ENCODE results near the gene SCAPER. TPM values are rescaled to one million over a fixed set of nuclear protein-coding genes. Genes with fewer than 3 reads are reported as not detected.

Gene SCAPER
- 7.7 TPM for polyA plus RNA-seq (2013, experiment 1 of 2; ENCODE audit: insufficient read length)
- 8.8 TPM for polyA plus RNA-seq (2013, experiment 2 of 2; ENCODE audit: insufficient read length)

GRCh38 chr15:76905013-76905839, at the start of gene SCAPER:
Gene SCAPER, minus strand, starts transcription at chr15:76905340. Its CDS starts 21,523 bp downstream, at chr15:76883817.
- DNase-seq = peak; percentile 87

GRCh38 chr15:76954744-76955143, 49.6 kb upstream of the SCAPER start:
- DNase-seq = no peak

- no peak for DNase-seq
Observed at GRCh38 chr15:76953913-76954312, 48.8 kb upstream of the SCAPER start.

DNA sequence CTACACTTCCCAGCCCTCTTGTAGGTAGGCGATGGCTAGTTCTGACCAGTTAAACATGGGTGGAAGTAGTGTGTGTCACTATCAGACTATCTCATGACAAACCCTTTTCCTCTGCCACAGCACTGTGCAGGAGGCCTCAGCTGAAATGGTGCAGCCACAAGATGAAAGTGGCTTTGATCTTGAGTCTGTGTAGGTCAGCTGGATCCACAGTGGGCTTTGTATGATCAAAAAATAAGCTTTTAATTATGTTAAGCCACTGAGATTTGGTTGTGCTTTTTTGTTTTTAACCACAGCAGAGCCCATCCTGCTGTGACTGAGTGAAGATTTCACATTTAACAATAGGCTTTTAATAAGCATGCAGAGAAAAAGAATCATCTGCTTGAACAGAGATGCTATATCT, 46.1 kb upstream of the SCAPER start:
- no peak for DNase-seq

- no peak for DNase-seq
Observed at GRCh38 chr15:76947454-76947853, 42.3 kb upstream of the SCAPER start.

GRCh38 chr15:76945494-76946093, 40.5 kb upstream of the SCAPER start:
- peak; percentile 20 for DNase-seq

- no peak for DNase-seq
Observed at GRCh38 chr15:76942331-76942730, 37.2 kb upstream of the SCAPER start.

DNA sequence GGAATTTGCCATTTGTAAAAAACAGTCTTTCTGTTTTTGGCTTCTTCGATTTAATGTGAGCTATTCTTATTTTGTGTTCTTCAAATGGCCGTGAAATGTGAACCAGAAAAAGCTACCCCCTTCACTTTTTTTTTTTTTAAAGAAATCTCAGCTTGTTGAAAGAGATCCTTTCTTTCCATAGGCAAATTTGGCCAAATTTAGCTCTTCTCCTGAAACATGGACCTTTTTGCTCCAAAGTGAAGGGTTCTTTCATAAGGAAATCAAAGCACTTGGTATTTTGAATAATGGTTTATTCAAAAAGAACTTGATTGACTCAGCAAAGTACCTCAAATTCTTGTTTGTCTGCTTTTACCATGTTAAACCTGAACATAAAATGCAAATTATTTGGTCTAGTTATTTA, 36.5 kb upstream of the SCAPER start:
- DNase-seq = no peak

DNA sequence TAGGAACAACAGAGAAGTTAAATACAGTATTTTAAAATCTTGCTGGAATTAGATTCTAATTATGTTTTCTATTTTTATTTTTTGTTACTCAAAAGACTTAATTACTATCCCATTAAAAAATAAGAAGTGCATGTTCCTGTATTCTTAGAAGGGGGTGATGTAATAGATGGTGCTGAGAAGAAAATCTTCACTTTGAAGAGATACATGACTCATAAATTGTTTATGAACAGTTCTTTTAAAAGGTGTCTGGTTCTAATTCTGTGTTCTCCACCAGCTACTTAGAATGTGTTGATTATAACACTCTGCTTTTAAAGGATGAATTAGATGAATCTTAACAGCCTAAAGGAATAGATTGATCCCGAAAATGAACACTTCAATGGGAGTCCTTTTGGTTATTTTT, 34.6 kb upstream of the SCAPER start:
- no peak for DNase-seq

DNA sequence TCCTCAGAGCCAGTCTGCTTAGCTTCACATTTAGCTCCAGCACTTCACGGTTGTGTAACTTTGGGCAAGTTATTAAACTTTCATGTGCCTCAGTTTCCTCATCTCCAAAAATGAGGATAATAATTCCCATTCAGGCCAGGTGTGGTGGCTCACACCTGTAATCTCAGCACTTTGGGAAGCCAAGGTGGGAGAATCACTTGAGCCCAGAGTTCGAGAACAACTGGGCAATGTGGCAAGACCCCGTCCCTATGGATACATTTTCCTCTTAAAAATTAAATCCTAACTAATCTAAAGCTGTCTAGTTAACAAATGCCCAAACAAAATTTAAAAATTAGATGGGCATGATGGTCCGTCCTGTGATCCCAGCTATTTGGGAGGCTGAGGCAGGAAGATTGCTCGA, 33.6 kb upstream of the SCAPER start:
- no peak for DNase-seq

- no peak for DNase-seq
Observed at GRCh38 chr15:76936671-76937070, 31.5 kb upstream of the SCAPER start.

DNA sequence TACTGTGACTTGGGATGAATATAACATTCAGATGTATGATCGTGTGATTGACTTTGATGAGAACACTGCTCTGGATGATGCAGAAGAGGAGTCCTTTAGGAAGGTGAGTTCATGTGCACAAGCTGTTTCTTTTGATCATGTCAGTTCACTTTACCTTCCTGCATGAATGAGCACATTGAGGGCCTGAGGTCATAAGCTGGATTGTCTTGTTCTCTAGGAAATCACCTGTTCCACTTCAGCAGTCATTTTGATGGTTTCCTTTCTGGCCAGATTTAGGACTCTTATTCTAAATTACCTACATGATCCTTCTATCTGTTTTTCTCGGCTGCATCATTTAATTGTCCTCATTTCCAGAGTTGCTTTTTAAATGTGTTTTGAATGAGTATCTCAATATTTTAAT, 30.5 kb upstream of the SCAPER start:
- no peak for DNase-seq

GRCh38 chr15:76932135-76932966, 27.2 kb upstream of the SCAPER start:
- peak; percentile 13 for DNase-seq

- DNase-seq = peak; percentile 96
Observed at GRCh38 chr15:76931397-76932134, 26.4 kb upstream of the SCAPER start, which contains the start of gene RCN2. Gene RCN2, plus strand, starts transcription at chr15:76931749. Its CDS starts 93 bp downstream, at chr15:76931842.

DNA sequence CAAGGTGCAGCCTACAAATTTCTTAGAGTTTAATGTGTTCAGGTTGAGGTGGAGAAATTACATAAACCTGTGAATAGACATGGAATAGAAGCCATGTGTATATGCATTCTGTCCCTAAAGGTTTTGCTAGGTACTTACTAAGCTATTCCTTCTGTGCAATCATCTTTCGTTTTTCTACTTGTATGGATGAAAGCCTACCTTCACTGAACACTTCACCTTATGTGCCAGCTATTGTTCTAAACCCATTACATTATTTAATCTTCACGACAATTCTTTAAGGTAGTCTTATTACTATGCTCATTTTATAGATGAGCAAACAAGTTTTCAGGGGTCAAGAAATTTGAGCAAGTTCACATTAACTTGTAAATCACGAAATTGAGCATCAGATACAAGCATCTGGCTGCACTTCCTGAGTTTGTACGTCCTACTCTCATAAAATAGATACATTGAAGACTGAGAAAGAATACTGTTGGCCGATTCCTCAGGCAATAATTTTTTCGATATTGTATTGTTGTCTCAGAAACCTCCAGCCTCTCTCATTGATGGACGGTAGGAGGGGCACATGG, 25.8 kb upstream of the SCAPER start:
- DNase-seq = peak; percentile 3

DNA sequence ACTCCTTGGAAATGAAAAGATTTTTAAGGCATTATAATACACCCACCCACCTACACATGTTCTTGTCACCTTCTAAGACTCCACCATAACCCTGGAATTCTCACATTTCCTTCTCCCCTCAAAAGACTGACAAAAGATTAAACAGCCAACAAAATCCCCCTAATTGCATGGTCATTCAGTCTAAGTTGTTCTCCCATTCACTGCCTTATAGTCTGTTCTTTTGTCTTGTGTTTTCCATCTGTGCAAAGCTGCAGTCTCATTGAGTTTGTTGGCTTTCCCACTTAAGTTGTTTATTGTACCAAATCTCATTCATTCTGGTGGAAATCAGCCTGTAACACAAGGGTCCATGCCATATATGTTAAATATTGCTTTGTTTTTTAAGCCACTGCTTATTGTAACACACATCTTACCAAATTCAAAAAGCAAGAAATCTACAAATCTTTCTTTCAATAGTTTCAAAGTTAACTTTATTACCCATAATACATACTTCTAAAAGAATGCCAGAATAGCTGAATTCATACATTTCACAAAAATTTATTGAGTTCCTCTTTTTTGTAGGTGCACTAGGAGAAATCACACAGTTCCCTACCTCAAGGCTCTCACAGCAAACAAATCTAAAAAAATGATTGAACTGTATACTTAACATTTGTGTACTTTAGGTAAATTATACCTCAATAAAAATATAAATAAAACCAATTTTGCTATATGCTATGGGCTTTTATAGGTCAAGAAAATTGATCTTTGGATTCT, 24.0 kb upstream of the SCAPER start:
- no peak for DNase-seq

DNA sequence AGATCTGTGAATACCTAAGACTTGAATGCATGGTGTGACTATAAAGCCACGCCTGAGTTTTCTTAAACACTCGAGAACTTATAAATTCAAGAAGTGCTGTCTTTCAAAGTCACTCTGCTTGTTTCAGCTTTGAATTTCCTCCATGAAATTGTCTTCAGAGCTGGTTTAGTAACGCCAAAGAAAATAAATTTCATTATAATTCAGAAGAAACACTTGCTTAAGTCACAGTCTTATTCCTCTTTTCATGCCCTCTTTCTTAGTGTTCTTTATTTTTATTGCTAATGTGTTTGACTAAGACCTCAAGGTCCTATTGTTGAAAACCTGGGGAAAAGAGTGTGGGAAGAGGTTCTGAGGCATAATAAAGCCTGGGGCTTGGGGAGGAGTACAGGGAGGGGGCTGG, 23.1 kb upstream of the SCAPER start:
- no peak for DNase-seq

GRCh38 chr15:76916369-76916768, 11.2 kb upstream of the SCAPER start:
- DNase-seq = no peak

GRCh38 chr15:76913737-76914136, 8.6 kb upstream of the SCAPER start:
- DNase-seq = no peak

DNA sequence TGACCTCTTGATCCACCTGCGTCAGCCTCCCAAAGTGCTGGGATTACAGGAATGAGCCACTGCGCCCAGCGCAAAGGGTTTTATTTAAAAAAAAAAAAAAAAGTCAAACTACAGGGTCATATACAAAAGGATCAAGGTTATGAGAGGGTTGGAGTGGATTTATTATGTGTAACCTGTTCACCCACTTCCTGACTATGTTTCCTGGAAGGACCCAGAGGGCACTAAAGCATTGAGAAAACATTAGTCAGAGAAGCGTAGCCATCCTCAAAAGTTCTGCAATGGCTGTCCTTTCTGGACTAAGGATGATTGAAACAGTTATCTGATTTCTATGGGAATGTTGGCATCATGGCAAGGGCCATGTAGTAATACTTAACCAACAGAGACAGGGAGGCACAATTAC, 7.3 kb upstream of the SCAPER start:
- no peak for DNase-seq

- no peak for DNase-seq
Observed at GRCh38 chr15:76905855-76906254, 715 bp upstream of the SCAPER start.
